Endodermal cell (in vitro differentiated cells): ENCODE results near the gene BCL2L14. TPM values are rescaled to one million over a fixed set of nuclear protein-coding genes. Genes with fewer than 3 reads are reported as not detected.

ENCODE experiments used
- DNase-seq: peaks from one replicate; pipeline ENCODE4 v3.0.0-alpha.2; 2017
- H3K27ac ChIP-seq: 2 replicates; pipeline ENCODE4 v1.5.1; 2013; ENCODE audit warnings: mild to moderate bottlenecking, low read depth, low read length, moderate library complexity
- H3K27me3 ChIP-seq: 2 replicates; pipeline ENCODE4 v1.6.1; 2013; ENCODE audit warnings: mild to moderate bottlenecking, low read length, moderate library complexity; ENCODE audit not compliant: insufficient read depth, control insufficient read depth, poor library complexity, severe bottlenecking
- H3K36me3 ChIP-seq: 2 replicates; pipeline ENCODE4 v1.7.0; 2013; ENCODE audit warnings: mild to moderate bottlenecking, low read length, moderate library complexity; ENCODE audit not compliant: control insufficient read depth, insufficient read depth
- H3K4me1 ChIP-seq: one replicate; pipeline ENCODE4 v1.7.0; 2013; ENCODE audit warnings: low read length; ENCODE audit not compliant: control insufficient read depth, insufficient read depth
- H3K4me3 ChIP-seq: 2 replicates; pipeline ENCODE4 v1.5.1; 2013; ENCODE audit warnings: mild to moderate bottlenecking, low read length, moderate library complexity
- H3K9ac ChIP-seq: 2 replicates; pipeline ENCODE4 v1.6.1; 2013; ENCODE audit warnings: mild to moderate bottlenecking, low read length, moderate library complexity; ENCODE audit not compliant: poor library complexity, severe bottlenecking; ENCODE audit errors: extremely low read depth
- H3K9me3 ChIP-seq: 2 replicates; pipeline ENCODE4 v1.6.1; 2013; ENCODE audit warnings: mild to moderate bottlenecking, low read length, moderate library complexity; ENCODE audit not compliant: control insufficient read depth
- H3K27ac Mint-ChIP-seq: 2 replicates; pipeline ENCODE4 v1.8.0; 2020; ENCODE audit warnings: mixed read lengths
- H3K27me3 Mint-ChIP-seq: 2 replicates; pipeline ENCODE4 v1.8.0; 2021; ENCODE audit warnings: mild to moderate bottlenecking, mixed read lengths; ENCODE audit not compliant: insufficient read depth
- H3K36me3 Mint-ChIP-seq: 2 replicates; pipeline ENCODE4 v1.8.0; 2020; ENCODE audit warnings: low read depth, mixed read lengths
- H3K4me1 Mint-ChIP-seq: 2 replicates; pipeline ENCODE4 v1.8.0; 2020; ENCODE audit warnings: mixed read lengths
- H3K4me3 Mint-ChIP-seq: 2 replicates; pipeline ENCODE4 v1.8.0; 2020; ENCODE audit warnings: mild to moderate bottlenecking, moderate library complexity, mixed read lengths
- H3K9me3 Mint-ChIP-seq: 2 replicates; pipeline ENCODE4 v1.8.0; 2020; ENCODE audit warnings: mild to moderate bottlenecking, mixed read lengths
- WGBS, 2 experiments: methylation state at CpG; one replicate each; pipeline versions ENCODE4 v1.1.5 to v1.1.7; 2013; ENCODE audit warnings: missing lambda C conversion rate in 2 of 2, mixed read lengths in 1 of 2; ENCODE audit not compliant: insufficient coverage in 1 of 2, insufficient read length in 1 of 2; 5-methylcytosine and 5-hydroxymethylcytosine counted together
- total RNA-seq, 2 donors: library from RNA; stranded (reverse); fragmentation: NEBNext Ultra II Directional in 1 of 2; extraction: Animal tissue kit (Norgen Biotek cat#: 25700) in 1 of 2; gene quantifications; 2 replicates in 1 of 2; 3 replicates in 1 of 2; pipeline ENCODE4 v1.2.1, GENCODE V29; 2021
- TF ChIP-seq, protein P1 (sequence below): fragments of 200-600 bp; sonication (generic); conservative IDR thresholded peaks from 2 replicates; pipeline ENCODE4 v1.5.0; 2021; ENCODE audit warnings: antibody characterized with exemption, mild to moderate bottlenecking

The BCL2L14 gene
- total RNA-seq, 2 donors from 2014 or later: 4.4 to 10.5 TPM

DNA sequence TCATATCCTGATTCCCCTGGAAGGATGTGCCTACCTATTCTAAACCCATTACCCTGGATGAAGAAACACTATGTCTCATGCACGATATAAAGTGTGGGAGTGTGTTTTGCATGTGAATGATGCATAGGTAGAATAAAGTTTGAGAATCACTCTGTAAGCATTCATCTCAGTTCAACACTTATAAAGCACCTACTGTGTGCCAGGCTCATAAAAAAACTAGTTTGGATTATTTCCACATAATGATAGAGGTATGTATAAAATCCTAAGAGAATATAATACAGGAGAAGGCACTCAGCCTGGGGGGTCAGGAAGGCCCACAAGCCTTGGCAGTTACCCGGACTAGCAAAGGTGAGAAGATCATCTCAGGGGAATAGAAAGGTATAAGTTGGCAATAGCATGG is 41.1 kb upstream of the BCL2L14 start:
- Histone ChIP-seq H3K36me3 (peaks cover 22% of the 10 kb centered on the region), H3K4me1 (peaks cover 5% of the 10 kb centered on the region), H3K9ac (no peak overlapping the region), H3K27me3 (no peaks in the 10 kb centered on the region), H3K4me3 (no peak overlapping the region), H3K9me3 (peaks cover 7% of the 10 kb centered on the region), H3K27ac (no peak overlapping the region)
- H3K27me3 Mint-ChIP-seq: no peaks in the 10 kb centered on the region
- 86 to 99% methylated on average over 1 to 2 of the region's 2 CpGs for WGBS, 2 experiments
- H3K4me3 Mint-ChIP-seq: no peak overlapping the region
- peaks cover 6% of the 10 kb centered on the region for H3K9me3 Mint-ChIP-seq
- TF ChIP-seq, protein P1, sequence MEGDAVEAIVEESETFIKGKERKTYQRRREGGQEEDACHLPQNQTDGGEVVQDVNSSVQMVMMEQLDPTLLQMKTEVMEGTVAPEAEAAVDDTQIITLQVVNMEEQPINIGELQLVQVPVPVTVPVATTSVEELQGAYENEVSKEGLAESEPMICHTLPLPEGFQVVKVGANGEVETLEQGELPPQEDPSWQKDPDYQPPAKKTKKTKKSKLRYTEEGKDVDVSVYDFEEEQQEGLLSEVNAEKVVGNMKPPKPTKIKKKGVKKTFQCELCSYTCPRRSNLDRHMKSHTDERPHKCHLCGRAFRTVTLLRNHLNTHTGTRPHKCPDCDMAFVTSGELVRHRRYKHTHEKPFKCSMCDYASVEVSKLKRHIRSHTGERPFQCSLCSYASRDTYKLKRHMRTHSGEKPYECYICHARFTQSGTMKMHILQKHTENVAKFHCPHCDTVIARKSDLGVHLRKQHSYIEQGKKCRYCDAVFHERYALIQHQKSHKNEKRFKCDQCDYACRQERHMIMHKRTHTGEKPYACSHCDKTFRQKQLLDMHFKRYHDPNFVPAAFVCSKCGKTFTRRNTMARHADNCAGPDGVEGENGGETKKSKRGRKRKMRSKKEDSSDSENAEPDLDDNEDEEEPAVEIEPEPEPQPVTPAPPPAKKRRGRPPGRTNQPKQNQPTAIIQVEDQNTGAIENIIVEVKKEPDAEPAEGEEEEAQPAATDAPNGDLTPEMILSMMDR: no peak
- no peak overlapping the region for H3K27ac Mint-ChIP-seq
- peaks cover 23% of the 10 kb centered on the region for H3K36me3 Mint-ChIP-seq
- peaks cover 9% of the 10 kb centered on the region for H3K4me1 Mint-ChIP-seq
- no peak for DNase-seq

DNA sequence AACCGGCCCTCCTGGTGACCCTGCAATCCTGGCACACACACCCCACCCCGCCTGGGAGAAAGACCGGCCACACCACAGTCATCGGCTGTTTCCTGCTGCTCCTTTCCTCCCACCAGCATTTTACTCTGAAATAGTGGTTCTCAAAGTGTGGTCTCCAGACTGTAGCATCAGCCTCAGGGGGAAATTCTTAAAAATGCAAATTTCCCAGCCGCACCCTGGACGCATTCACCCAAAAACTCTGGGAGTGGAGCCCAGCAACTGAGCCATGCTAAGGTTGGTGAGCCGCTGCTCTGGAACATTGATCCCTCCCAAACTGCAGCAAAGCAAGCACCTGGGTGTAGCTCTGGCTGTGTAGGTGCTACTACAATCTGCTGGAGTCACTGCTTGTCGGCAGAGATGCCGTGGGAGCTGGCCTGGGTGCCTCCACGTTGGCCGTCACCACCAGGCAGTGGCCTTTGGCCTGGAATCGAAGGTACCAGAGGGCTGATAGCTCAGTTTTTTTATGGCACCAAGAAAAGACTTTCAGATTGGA is 38.4 kb upstream of the BCL2L14 start:
- H3K4me1 ChIP-seq: peaks cover 7% of the 10 kb centered on the region

GRCh38 chr12:12032851-12033797 is 37.6 kb upstream of the BCL2L14 start:
- Mint-ChIP-seq H3K36me3 (peaks cover 17% of the 10 kb centered on the region), H3K9me3 (peaks cover 13% of the 10 kb centered on the region), H3K4me1 (peaks cover 22% of the 10 kb centered on the region), H3K4me3 (peak overlapping the region; percentile 33), H3K27me3 (no peaks in the 10 kb centered on the region), H3K27ac (peak overlapping the region; percentile 71)
- TF ChIP-seq, protein P1: peak; percentile 99
- DNase-seq: peak; percentile 94
- peaks cover 7% of the 10 kb centered on the region for H3K4me1 ChIP-seq
- H3K27me3 ChIP-seq: no peaks in the 10 kb centered on the region
- no peak overlapping the region for H3K27ac ChIP-seq
- 35 to 50% methylated on average over 18 to 26 of the region's 27 CpGs for WGBS, 2 experiments
- peaks cover 19% of the 10 kb centered on the region for H3K9me3 ChIP-seq
- no peak overlapping the region for H3K9ac ChIP-seq
- H3K36me3 ChIP-seq: peaks cover 13% of the 10 kb centered on the region
- no peak overlapping the region for H3K4me3 ChIP-seq

More for the DNA sequence above, 38.4 kb upstream of the BCL2L14 start:
- H3K27me3 Mint-ChIP-seq: no peaks in the 10 kb centered on the region
- Histone ChIP-seq H3K36me3 (peaks cover 13% of the 10 kb centered on the region), H3K9ac (no peak overlapping the region), H3K4me3 (no peak overlapping the region), H3K27me3 (no peaks in the 10 kb centered on the region), H3K9me3 (peaks cover 11% of the 10 kb centered on the region), H3K27ac (no peak overlapping the region)
- H3K4me1 Mint-ChIP-seq: peaks cover 22% of the 10 kb centered on the region
- peaks cover 9% of the 10 kb centered on the region for H3K9me3 Mint-ChIP-seq
- H3K36me3 Mint-ChIP-seq: peaks cover 17% of the 10 kb centered on the region
- peak; percentile 58 for DNase-seq
- H3K27ac Mint-ChIP-seq: no peak overlapping the region
- H3K4me3 Mint-ChIP-seq: peak overlapping the region; percentile 33
- WGBS, 2 experiments: 92 to 93% methylated on average over 6 to 12 of the region's 12 CpGs
- TF ChIP-seq, protein P1: no peak
